GM19099 (cell line): ENCODE data around the gene VAPA.

Source experiments
- POLR2A ChIP-seq: IDR thresholded peaks from 3 replicates; pipeline ENCODE4 v1.6.1; 2011; ENCODE audit warnings: low read depth; ENCODE audit not compliant: insufficient read length; ENCODE audit errors: extremely low read depth

VAPA gene

DNA sequence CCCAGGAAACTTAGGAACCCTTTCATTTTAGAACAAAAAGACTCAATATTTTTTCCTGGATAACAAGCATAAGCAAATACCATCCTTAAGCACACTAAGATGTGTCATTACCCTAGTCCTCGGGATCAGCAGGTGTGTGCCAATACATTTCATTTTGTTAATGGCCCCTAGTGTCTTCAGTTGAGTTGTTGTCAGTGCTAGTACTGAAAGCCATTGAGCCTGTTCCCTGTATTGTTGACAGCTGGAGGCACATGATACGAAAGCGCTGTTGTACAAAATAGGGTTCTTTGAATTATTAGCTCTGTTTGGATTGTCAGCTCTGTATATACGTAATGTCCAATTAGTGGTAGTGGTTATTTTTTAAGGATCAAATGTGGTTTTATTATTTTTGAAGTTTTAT, 29.5 kb downstream of the VAPA start:
- TF ChIP-seq POLR2A = no peak

DNA sequence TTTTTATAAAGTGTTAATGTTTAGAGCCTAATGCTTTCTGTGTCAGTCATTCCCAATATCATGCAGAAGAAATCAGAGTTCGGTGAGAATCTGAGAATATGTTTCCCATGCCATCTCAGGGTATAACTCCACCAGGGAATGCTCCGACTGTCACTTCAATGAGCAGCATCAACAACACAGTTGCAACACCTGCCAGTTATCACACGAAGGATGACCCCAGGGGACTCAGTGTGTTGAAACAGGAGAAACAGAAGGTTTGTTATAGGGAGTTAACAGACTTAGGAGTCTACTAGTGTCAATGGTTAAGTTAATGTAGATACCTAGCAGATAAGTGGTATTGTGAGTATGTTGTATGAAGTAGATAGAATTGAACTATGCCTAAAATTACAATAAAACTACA, 31.0 kb downstream of the VAPA start:
- TF ChIP-seq POLR2A = no peak

DNA sequence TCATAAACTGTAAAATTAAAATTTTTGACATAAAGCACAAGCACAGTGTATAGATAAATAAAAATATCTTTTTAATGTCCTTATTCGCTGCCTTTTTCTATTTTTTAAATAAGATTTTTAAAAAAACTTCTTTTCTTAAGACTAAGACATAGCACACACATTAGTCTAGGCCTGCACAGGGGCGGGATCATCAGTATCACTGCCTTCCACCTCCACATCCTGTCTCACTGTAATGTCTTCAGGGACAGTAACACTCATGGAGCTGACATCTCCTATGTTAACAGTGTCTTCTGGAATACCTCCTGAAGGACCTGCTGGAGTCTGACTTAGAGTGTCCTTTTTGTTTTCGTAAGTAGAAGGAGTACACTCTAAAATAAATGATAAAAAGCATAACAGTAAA, 33.0 kb downstream of the VAPA start:
- no peak for TF ChIP-seq POLR2A

DNA sequence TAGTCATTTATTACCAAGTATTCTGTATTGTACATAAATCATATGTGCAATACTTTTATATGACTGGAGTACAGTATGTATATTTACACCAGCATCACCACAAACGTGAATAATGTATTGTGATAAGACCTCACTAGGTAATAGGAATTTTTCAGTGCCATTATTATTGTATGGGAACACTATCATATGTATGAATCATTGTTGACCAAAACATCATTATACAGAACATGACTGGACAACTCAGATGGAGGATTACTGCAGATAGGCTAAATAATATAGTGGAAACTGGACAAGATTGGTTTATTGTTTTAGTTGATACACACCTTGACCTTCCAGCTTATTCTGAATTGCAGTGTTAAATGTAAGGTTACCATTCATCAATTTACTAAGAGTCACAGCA, 33.4 kb downstream of the VAPA start:
- no peak for TF ChIP-seq POLR2A

DNA sequence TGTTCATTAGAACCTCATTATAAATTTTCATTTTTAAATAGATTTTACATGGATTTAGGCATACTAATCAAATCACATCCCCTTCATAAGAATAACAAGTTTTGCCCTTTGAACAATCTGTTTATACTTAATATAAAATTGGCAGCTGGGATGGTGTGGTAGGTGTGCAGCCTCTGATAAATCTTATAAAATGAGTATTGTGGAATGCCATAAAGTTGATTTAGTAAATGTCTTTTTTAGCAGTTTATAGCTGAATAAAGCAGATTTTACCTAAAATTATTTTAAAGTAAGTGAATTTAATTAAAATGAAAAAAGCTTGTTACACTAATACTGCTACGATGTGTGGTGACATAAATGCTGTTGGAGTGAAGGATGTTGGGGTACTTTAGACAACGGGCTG, 35.5 kb downstream of the VAPA start:
- no peak for TF ChIP-seq POLR2A

DNA sequence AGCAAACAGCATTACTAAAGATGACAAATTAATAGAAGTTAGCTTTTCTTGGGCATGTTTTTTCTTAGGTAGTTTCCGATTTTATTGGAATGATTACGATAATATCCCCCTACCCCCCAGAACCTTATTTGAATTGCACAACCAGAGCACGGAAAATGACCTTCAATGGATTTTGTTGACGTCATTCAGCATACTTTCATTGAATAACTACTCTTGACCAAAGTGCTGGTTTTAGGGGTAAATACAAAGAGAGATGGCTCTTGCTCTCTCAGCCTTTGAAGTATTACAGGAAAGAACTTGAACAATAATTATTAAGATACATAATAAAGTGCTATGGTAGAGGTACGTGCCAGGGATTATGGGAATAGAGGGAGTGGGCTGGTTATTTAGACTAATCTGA, 36.0 kb downstream of the VAPA start:
- TF ChIP-seq POLR2A = no peak

DNA sequence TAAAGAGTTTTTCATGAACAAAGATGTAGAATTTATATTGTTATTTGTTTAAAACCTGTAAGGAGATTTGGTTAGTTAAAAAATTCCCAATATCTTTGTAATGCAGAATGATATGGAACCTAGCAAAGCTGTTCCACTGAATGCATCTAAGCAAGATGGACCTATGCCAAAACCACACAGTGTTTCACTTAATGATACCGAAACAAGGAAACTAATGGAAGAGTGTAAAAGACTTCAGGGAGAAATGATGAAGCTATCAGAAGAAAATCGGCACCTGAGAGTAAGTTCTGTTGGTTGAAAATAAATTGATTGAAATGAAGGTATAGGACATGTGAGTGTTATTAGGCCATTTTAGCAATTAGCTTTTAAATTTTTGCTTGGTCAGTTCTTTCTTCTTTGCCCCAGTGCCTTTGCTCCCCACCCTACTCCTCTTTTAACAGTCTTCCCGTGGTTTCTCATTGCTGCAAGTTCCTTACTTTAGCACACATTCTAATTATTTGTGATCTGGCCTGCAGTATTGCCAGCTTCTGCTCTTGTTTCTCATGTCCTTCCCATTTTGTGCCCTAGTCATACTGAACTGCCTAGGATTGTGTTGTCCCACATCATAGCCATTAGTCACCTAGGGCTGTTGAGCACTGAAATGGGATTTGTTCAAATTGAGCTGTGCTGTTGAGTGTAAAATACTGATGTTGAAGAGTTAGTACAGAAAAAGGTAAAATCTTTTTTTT, 36.6 kb downstream of the VAPA start:
- TF ChIP-seq POLR2A = no peak

DNA sequence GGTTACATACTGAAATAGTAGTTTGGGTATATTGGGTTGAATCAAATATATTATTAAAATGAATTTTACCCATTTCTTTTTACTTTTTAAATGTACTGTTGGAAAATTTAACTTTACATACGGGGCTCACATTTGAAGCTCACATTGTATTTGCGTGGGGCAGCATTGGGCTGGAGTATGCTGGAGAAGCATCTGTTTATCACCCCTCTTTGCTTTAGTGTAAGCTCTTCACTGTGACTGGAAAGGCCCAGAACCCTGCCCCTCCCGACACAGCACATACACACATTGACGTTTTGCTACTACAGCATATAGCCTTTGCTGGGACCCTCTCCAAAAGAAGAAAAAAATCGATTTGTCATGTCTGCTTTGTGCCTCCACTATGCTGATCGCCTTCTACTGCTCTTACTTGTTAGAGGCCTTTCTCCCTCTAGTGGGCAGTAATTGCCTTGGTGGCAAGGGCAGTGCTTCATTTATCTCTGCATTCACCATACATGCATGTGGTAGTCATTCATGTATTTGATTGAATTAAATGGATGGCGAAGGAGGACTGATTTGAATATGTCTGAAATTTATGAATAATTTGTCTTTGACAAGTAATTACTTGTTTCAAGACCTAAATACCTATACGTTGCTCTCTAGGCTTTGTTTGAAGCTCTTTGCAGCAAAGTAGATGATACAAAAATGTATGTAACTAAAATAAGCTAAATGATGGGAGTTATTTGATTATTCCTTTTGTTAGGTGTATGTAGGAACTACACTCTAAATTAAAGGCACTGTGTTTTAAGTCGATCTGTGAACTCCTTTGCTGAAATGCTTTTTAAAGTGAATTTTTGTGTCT, 37.4 kb downstream of the VAPA start:
- no peak for TF ChIP-seq POLR2A

DNA sequence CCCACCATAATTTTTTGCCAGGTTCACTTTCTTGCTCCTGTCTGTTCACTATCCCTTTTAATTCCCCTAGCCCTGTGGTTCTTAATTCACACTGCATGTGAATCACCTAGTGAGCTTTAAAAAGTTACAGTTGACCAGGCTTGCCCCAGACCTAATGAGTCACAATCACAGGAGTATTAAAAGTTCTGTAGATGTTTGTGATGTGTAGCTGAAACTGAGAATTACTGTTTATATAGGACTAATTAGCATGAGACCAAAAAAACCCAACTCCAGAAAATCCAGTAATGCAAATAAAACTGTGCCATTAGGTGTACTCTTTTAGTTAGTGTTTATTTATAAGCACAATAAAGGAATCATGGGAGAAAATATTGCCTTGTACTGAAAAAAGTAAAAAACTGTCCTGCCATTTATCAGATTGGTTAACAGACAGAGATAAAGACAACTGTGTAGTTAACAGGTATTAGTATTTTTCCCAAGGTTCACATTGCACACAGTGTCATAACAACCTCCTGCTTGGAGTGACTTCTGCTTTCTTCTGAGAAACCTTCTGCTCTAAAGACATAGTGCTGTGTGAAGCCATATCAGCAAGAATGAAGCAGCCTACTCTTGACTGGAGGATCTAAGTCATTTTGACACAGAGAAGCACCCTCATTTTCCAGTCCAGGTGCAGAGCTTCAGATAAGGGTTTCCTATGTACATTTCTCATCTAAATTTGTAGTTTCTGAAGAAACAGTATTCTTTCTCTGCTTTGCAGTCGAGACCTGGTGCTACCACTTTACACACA, 39.0 kb downstream of the VAPA start:
- TF ChIP-seq POLR2A = no peak

DNA sequence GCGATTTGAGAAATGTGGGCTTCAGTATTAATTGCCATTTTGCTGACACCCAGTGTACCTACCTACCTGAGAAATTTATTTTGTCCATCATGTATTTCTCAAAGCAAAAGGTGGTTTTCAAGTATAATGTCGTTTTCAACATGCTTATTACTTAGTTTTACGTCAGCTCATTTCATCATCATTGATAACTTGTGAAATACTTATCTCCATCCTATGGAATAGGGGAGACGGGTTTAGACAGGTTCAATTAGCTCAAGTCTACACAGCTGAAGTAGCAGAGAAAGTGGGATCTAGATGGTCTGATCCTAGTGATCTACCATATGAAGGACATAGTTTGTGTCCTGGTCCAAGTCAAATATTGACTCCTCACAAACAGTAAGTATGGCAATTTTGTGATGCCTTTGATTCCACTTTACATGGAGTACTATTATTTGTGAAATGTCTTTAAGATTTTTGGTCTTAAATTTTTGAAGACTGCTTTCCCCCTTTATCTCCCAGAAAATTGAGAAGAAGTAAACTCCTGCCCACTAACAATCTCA, 45.1 kb downstream of the VAPA start:
- TF ChIP-seq POLR2A = no peak

DNA sequence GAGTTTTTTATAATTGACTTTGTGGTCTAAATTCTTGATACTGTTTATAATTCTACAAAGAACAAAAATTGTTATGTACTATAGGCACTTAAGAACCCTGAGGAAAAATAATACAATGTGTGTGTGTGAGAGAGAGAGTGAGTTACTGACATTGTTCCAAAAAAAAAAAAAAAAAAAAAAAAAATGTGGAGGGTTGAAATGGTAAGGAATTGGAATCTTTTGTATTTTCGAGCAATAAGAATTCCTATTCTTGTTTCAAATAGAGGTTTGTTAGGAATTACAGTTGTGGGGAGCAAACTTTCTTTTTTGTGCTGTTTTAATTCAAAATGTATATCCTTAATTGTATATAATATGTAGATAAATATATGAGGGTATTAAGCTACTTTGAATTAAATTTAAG, 45.7 kb downstream of the VAPA start:
- no peak for TF ChIP-seq POLR2A

DNA sequence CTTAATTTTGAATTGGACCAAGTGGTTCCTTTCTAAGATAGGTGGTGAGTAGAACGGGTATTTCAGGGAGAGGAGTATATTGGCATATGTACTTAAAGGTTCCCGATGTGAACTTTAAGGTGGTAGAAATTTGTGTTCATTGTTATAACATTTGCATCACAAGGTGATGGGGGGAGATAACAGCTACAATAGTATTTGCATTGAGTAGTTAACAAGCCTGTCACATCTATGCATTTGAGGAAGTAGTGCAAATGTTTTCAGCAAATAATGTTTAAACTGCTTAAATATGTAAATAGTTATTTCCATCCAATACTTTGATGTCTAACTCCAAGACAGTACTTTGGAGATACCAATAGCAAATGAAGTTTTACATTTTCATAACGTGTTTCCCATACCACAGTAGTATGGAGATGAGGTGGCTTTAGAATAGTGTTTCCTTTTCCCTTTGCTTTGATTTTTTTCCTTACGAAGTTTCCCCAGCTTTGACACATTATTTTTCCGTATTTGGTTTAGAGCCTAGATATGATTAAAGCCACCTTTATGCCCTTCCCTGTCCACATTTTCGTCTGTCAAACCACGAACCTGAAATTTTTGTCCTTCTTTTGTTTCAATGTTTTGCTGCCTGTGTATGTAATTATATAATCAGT, 46.6 kb downstream of the VAPA start:
- TF ChIP-seq POLR2A = no peak

DNA sequence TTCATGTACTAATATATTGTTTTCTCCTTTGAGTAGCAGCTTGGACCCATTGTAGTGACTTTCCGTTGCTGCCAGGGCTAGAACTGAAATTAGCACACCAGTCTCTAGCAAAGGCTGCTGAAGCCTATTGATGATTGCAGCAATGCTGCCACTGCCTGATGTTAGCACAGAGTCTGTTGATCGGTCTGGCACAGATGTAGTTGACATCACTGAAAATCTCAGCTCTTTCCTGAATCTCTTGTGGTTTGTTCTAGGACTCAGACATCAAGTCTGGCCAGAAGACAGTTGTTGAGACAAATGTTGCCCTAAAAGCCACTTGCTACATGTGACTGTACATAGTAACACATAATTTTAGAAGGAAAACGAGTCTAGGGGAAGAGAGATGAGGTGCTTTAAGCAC, 47.2 kb downstream of the VAPA start:
- TF ChIP-seq POLR2A = no peak

DNA sequence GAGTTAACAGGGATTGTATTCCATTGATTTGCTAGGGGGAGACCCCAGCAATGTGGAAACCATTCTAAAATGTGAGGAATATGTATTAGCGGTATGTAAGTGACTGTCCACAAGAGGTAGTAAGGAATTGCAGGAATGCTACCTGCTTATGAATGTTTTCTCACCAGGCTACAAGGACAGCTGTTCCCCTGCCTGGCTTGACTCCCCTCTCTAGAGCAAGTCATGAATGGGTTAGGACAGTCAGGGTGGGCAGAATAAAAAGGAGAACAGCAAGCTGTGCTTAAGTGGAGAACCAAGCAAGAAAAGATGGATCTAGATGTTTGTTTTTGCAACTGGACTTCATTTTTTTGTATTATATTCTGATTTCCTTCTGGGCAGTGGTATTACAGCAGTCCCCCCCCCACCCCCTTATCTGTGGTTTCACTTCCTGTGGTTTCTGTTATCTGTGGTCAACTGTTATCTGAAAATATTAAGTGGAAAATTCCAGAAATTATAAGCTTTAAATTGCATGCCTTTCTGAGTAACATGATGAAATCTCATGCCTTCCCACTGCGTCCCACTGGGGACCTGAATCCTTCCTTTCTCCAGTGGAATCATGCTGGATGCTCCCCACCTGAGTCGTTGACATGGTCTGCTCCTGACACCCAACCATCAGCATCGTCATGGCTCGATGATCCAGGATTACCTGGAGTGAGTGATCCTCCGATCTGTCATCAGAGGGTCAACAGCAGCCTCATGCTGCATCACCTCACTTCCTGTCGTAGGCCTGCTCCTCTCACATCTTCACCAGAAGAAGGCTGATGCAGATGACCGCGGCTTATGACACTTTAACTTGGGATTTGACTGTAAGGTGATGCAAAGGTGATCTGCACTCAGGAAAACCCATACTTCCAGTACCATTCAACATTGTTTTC, 52.2 kb downstream of the VAPA start:
- no peak for TF ChIP-seq POLR2A

DNA sequence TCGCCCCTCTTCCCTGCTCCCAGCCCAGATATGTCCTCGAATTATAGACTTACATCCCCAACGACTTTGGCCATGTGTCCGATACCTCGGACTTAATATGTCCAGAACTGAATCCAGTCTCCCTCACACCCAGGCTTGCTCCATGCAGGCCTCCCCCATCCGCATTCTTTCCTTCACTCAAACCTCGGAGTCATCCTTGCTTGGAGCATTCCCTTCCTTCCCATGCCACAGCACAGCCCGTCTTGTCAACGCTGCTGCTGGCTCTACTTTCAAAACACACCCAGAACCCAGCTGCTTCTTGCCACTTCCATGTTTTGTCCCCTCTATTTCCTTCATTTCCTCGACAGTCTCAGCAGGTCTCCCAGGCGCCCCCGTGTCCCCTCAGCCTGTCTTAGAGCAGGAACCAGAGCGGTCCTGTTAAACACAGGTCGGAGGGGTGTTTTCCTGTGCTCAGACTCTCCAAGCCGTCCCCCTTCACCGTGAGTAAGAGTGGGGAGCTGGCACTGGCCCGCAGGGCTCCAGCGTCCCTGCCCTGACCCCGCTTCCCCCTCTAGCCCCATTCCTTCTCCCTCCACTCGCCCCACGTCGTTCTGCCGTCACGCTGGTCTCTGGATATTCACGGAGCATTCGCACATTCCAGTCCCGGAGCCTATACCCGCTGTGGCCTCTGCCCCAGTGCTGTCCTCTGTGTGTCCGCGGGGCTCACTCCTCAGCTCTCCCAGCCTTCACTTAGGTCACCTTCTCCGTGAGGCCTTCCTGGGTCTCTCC, 54.4 kb downstream of the VAPA start:
- no peak for TF ChIP-seq POLR2A
